Left lobe of liver (tissue), 2 donors: ENCODE measurements around the gene ANAPC1. TPM values are rescaled to one million over a fixed set of nuclear protein-coding genes. Genes with fewer than 3 reads are reported as not detected.
A peak's percentile ranks its signal among the peaks of the same experiment; 100 is the strongest.
"Not testable (repeated sequence)": the region's sequence is repeated elsewhere in the genome, so short reads cannot be mapped to it uniquely, and the experiment has no call there.

ENCODE experiments used
- ATAC-seq: fragments of 200-7000 bp; cut with Tn5 transposase; one replicate; pipeline ENCODE4 v1.9.1; 2020; ENCODE audit warnings: mild to moderate bottlenecking, moderate library complexity
- DNase-seq: peaks from one replicate; pipeline ENCODE4 v3.0.0-alpha.2; 2020; ENCODE audit warnings: low spot score
- total RNA-seq: library from RNA; stranded (reverse); gene quantifications from one replicate; pipeline ENCODE4 v1.2.1, GENCODE V29; 2021
- donor health status: DM: no; HTN: no; CAD: no; lungs with moderate emphysema.
- donor health status: DM: no; HTN: yes; CAD: no.

ANAPC1 gene
- total RNA-seq, 1 donor from 2014 or later, result 13.5 TPM

GRCh38 chr2:111830479-111830878 is 53.5 kb downstream of the ANAPC1 start:
- not testable (repeated sequence) for DNase-seq, ATAC-seq

- DNase-seq, ATAC-seq: not testable (repeated sequence)
Observed at GRCh38 chr2:111828217-111828766, 55.7 kb downstream of the ANAPC1 start.

- DNase-seq, result not testable (repeated sequence)
- ATAC-seq, result peak; percentile 92
Observed at GRCh38 chr2:111812970-111813622, 70.9 kb downstream of the ANAPC1 start.

- DNase-seq, result not testable (repeated sequence)
Observed at GRCh38 chr2:111790633-111791032, 93.4 kb downstream of the ANAPC1 start.

GRCh38 chr2:111784081-111784480 is 99.9 kb downstream of the ANAPC1 start:
- DNase-seq, ATAC-seq: not testable (repeated sequence)

More at GRCh38 chr2:111790633-111791032, 93.4 kb downstream of the ANAPC1 start:
- ATAC-seq, result peak; percentile 98

- not testable (repeated sequence) for ATAC-seq, DNase-seq
Observed at GRCh38 chr2:111782195-111782594, 101.8 kb downstream of the ANAPC1 start.

- DNase-seq, ATAC-seq: not testable (repeated sequence)
Observed at GRCh38 chr2:111781443-111782094, 102.4 kb downstream of the ANAPC1 start.

- peak; percentile 25 for ATAC-seq
- not testable (repeated sequence) for DNase-seq
Observed at GRCh38 chr2:111777155-111777554, 106.8 kb downstream of the ANAPC1 start.

GRCh38 chr2:111776296-111776695 is 107.7 kb downstream of the ANAPC1 start:
- not testable (repeated sequence) for DNase-seq
- peak; percentile 38 for ATAC-seq

- not testable (repeated sequence) for DNase-seq
- ATAC-seq, result peak; percentile 57
Observed at GRCh38 chr2:111772180-111772579, 111.8 kb downstream of the ANAPC1 start.

- peak; percentile 56 for ATAC-seq
- DNase-seq, result not testable (repeated sequence)
Observed at GRCh38 chr2:111770916-111771658, 112.9 kb downstream of the ANAPC1 start.

GRCh38 chr2:111768266-111769190 is 115.5 kb downstream of the ANAPC1 start:
- peak; percentile 64 for ATAC-seq
- DNase-seq, result not testable (repeated sequence)

- ATAC-seq, DNase-seq: not testable (repeated sequence)
Observed at GRCh38 chr2:111767087-111767486, 116.9 kb downstream of the ANAPC1 start.

GRCh38 chr2:111766295-111766694 is 117.7 kb downstream of the ANAPC1 start:
- not testable (repeated sequence) for DNase-seq, ATAC-seq

- not testable (repeated sequence) for ATAC-seq, DNase-seq
Observed at GRCh38 chr2:111764151-111764550, 119.8 kb downstream of the ANAPC1 start.

GRCh38 chr2:111760697-111761284 is 123.2 kb downstream of the ANAPC1 start:
- DNase-seq (peak; percentile 57), ATAC-seq (peak; percentile 92)

- DNase-seq, result not testable (repeated sequence)
- ATAC-seq, result peak; percentile 74
Observed at GRCh38 chr2:111752533-111752932, 131.5 kb downstream of the ANAPC1 start.

GRCh38 chr2:111750641-111751040 is 133.4 kb downstream of the ANAPC1 start:
- not testable (repeated sequence) for DNase-seq, ATAC-seq

- DNase-seq, result not testable (repeated sequence)
- peak; percentile 19 for ATAC-seq
Observed at GRCh38 chr2:111748429-111748828, 135.6 kb downstream of the ANAPC1 start.
